Panc1 (cell line): ENCODE measurements around the gene THSD7A. TPM values are rescaled to one million over a fixed set of nuclear protein-coding genes. Genes with fewer than 3 reads are reported as not detected.

ENCODE experiments used
- ATAC-seq: fragments of 200-7000 bp; cut with Tn5 transposase; 2 replicates; pipeline ENCODE4 v1.9.1; 2020; ENCODE audit warnings: mild to moderate bottlenecking, moderate library complexity
- BruUV-seq: library from RNA; stranded (reverse); fragments of 400-500 nt; replicated peaks from 2 replicates; lab custom pipeline; 2021; lab: Mats Ljungman, UMichigan
- CTCF ChIA-PET: fragments of 300-600 bp; sonication (Branson Sonifier 250); formaldehyde crosslinking; loops from one replicate; lab custom pipeline; 2022; ENCODE audit warnings: antibody characterized with exemption; lab: Charles Lee
- POLR2A ChIA-PET: fragments of 300-600 bp; sonication (Branson Sonifier 250); formaldehyde crosslinking; loops from one replicate; lab custom pipeline; 2022; ENCODE audit warnings: antibody characterized with exemption; lab: Charles Lee
- DNase-seq: peaks from one replicate; pipeline ENCODE4 v3.0.0-alpha.2; 2010; ENCODE audit warnings: low read depth, low spot score
- H3K27ac ChIP-seq: 2 replicates; pipeline ENCODE4 v1.5.1; 2011; ENCODE audit warnings: mild to moderate bottlenecking, low read length, inconsistent platforms
- H3K27me3 ChIP-seq: fragments of 200-500 bp; sonication (Bioruptor generic); 2 replicates; pipeline ENCODE4 v1.6.0; 2014; ENCODE audit warnings: low read length, inconsistent platforms; ENCODE audit not compliant: control insufficient read depth, insufficient read depth
- H3K36me3 ChIP-seq: fragments of 200-500 bp; sonication (Bioruptor generic); 2 replicates; pipeline ENCODE4 v1.5.1; 2014; ENCODE audit warnings: inconsistent platforms, mild to moderate bottlenecking, low read length, moderate library complexity; ENCODE audit not compliant: control insufficient read depth, insufficient read depth
- H3K4me1 ChIP-seq: 2 replicates; pipeline ENCODE4 v1.5.1; 2011; ENCODE audit warnings: inconsistent platforms, mild to moderate bottlenecking, low read length, moderate library complexity; ENCODE audit not compliant: control insufficient read depth, insufficient read depth
- H3K4me3 ChIP-seq, 2 experiments: 2 replicates each; pipeline ENCODE4 v1.5.1; 2011 to 2012; ENCODE audit warnings: low read depth in 2 of 2, low read length in 2 of 2, mild to moderate bottlenecking in 2 of 2, inconsistent platforms in 1 of 2, moderate library complexity in 1 of 2
- H3K9me3 ChIP-seq: fragments of 200-500 bp; sonication (Bioruptor generic); 2 replicates; pipeline ENCODE4 v1.5.1; 2014; ENCODE audit warnings: low read depth, mild to moderate bottlenecking, inconsistent platforms, low read length, moderate library complexity; ENCODE audit not compliant: control insufficient read depth, insufficient read depth
- CTCF ChIP-seq: fragments of 450-650 bp; IDR thresholded peaks from 2 replicates; pipeline ENCODE4 v1.5.1; 2017; ENCODE audit warnings: mild to moderate bottlenecking
- POLR2AphosphoS5 ChIP-seq: IDR thresholded peaks from 2 replicates; pipeline ENCODE4 v1.6.1; 2012; ENCODE audit warnings: mild to moderate bottlenecking, low read depth, low read length, moderate library complexity
- SIN3A ChIP-seq: IDR thresholded peaks from 2 replicates; pipeline ENCODE4 v1.6.1; 2012; ENCODE audit warnings: low read depth, mild to moderate bottlenecking, low read length, moderate library complexity, borderline replicate concordance; ENCODE audit not compliant: insufficient read depth
- TCF7L2 ChIP-seq: IDR thresholded peaks from 2 replicates; pipeline ENCODE4 v1.6.1; 2011; ENCODE audit warnings: mild to moderate bottlenecking, low read depth, low read length, inconsistent platforms
- in situ Hi-C: cut with HindIII; loops from 2 replicates; pipeline ENCODE4 v1.10.0; 2016; ENCODE audit warnings: low sequenced_read_pairs, low pct_unique_long_range_greater_than_20kb
- intact Hi-C: fragments of 100-400 bp; cut with micrococcal nuclease; formaldehyde crosslinking; loops from one replicate; pipeline ENCODE4 v1.10.0; 2022; ENCODE audit not compliant: unreplicated experiment
- total RNA-seq: library from RNA; stranded (reverse); gene quantifications from one replicate; pipeline ENCODE4 v1.2.1, GENCODE V29; 2021; ENCODE audit not compliant: unreplicated experiment
- TF ChIP-seq, protein P1 (sequence below), 2 experiments: IDR thresholded peaks; 2 replicates each; pipeline ENCODE4 v1.6.1; 2011 to 2012; ENCODE audit warnings: low read depth in 2 of 2, control low read depth in 1 of 2, low read length in 1 of 2, mild to moderate bottlenecking in 1 of 2, moderate library complexity in 1 of 2; ENCODE audit not compliant: insufficient read depth in 1 of 2

The THSD7A gene
- total RNA-seq, 1 experiment from 2014 or later: 38.6 TPM

- ChIA-PET CTCF (no interaction called here), POLR2A (no interaction called here)
- Histone ChIP-seq H3K27me3 (no peaks in the 10 kb centered on the region), H3K27ac (no peak overlapping the region), H3K9me3 (no peaks in the 10 kb centered on the region), H3K4me1 (no peaks in the 10 kb centered on the region; the same call in 1 of the 2 replicates), H3K4me3 (no peak overlapping the region), H3K36me3 (no peaks in the 10 kb centered on the region)
- TF ChIP-seq TCF7L2: no peak
- TF ChIP-seq SIN3A: no peak
- TF ChIP-seq, protein P1, sequence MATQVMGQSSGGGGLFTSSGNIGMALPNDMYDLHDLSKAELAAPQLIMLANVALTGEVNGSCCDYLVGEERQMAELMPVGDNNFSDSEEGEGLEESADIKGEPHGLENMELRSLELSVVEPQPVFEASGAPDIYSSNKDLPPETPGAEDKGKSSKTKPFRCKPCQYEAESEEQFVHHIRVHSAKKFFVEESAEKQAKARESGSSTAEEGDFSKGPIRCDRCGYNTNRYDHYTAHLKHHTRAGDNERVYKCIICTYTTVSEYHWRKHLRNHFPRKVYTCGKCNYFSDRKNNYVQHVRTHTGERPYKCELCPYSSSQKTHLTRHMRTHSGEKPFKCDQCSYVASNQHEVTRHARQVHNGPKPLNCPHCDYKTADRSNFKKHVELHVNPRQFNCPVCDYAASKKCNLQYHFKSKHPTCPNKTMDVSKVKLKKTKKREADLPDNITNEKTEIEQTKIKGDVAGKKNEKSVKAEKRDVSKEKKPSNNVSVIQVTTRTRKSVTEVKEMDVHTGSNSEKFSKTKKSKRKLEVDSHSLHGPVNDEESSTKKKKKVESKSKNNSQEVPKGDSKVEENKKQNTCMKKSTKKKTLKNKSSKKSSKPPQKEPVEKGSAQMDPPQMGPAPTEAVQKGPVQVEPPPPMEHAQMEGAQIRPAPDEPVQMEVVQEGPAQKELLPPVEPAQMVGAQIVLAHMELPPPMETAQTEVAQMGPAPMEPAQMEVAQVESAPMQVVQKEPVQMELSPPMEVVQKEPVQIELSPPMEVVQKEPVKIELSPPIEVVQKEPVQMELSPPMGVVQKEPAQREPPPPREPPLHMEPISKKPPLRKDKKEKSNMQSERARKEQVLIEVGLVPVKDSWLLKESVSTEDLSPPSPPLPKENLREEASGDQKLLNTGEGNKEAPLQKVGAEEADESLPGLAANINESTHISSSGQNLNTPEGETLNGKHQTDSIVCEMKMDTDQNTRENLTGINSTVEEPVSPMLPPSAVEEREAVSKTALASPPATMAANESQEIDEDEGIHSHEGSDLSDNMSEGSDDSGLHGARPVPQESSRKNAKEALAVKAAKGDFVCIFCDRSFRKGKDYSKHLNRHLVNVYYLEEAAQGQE (IDR thresholded peaks at IDR 0.05; ENCODE audit: insufficient read depth in 1 of 2, low read depth in 2 of 2, low read length in 1 of 2): no peak
- TF ChIP-seq POLR2AphosphoS5: no peak
- TF ChIP-seq CTCF: no peak
- in situ Hi-C loops (no loop called here), intact Hi-C loops (no loop called here)
- DNase-seq (no peak), ATAC-seq (no peak)
- no TSS peak for BruUV-seq
These were observed 244.2 kb downstream of the THSD7A start for GRCh38 chr7:11587814-11588213.

DNA sequence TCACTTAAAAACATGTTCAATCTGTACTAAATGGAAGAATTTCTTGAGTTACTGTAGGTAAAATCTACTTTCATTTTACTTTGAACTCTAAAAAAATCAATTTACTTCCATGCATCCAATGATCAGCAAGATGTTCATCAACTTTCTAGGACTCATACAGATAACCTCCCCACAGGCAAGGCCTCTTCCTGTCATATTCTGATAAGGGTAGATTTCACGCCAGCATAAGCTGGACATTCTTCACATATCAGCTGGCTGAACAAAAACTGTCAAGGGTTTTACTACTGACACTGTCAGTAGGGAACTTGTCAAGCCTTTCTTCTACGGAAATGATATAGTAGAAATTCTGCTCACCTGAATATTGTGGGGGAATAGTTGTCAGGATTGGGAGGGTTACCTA is 244.9 kb downstream of the THSD7A start:
- TF ChIP-seq POLR2AphosphoS5: no peak
- no peak for TF ChIP-seq CTCF
- Histone ChIP-seq H3K36me3 (no peaks in the 10 kb centered on the region), H3K4me1 (no peaks in the 10 kb centered on the region), H3K27me3 (no peaks in the 10 kb centered on the region), H3K27ac (no peak overlapping the region), H3K9me3 (no peaks in the 10 kb centered on the region), H3K4me3 (no peak overlapping the region)
- intact Hi-C loops (no loop called here), in situ Hi-C loops (no loop called here)
- ATAC-seq: no peak
- no TSS peak for BruUV-seq
- CTCF ChIA-PET: no interaction called here
- POLR2A ChIA-PET: no interaction called here
- DNase-seq: no peak
